HL-60/S4 treated with retinoic acid at 250 ng/mL for 4 days and 3 days (cell line): ENCODE measurements around the gene PTPN18.
"Not testable (repeated sequence)": the region's sequence is repeated elsewhere in the genome, so short reads cannot be mapped to it uniquely, and the experiment has no call there.

Experiments
- in situ Hi-C: fragments of 300-500 bp; cut with MboI; formaldehyde crosslinking; loops from 2 replicates; pipeline ENCODE4 v1.7.0; 2022; ENCODE audit warnings: low sequenced_read_pairs

PTPN18 gene

DNA sequence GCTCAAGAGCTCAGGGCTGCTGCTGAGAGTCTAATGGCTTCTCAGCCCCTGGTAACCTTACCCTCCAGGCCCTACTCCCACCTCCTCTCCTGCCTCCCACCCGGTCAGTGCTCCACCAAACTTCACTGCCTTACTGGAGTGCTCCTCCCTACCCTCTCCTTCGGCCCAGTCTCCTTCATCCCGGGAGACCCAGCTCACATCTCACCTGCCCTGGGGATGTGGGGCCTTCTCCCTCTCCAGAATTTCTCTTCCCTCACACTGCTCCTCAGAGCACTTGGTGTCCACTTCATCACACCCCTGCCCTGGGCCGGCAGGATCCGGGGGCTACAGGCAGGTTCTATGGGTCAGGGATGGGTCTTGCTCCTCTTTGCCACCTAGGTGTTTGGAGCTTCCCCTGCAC lies 21.6 kb downstream of the PTPN18 start:
- in situ Hi-C loops = no loop called here

DNA sequence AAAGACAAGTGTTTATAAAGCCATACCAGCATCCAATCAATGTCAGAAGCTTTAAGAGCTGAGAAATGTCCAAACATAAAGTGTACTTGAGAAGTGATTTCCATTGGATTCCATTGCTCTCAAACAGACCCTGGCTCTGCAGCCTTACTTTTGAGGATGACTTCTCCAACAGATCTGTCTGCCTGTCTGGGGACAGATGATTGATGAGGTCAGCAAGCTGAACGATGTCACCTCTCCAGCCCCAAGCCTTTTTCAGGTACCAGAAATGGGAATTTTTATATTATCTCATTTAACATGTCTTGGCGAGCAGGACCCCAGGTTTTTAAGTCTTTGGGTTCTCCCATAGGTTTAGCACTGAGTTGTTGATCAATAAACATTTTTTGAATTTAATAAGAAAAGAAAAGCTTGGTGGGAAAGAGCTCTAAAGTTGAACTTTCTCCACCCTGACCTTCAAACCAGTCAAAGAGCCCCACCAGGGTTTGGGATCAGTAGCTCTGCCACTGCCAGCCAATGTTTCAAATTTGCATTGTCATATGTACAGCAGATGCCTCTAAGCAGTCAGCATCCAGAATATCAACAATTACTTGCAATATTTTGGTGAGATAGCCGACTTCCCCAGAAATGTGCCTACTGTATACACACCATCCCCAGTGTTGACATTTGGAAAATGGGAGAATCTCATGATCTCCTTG lies 22.5 kb downstream of the PTPN18 start:
- in situ Hi-C loops = no loop called here

DNA sequence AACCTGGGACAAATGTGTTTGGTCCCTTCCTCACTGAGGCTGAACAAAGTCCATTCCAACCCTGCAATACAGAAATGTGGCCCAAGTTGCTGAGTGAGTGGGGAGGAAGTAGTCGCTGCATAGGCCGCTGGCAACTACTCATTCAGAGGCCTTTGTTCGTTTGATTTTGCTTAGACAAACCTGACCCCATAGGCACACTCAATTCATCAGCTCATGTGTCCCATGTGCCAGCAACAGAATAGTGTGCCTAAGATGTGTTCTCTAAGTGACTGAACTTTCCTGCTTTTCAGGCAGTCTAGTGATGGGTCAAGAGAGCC lies 23.0 kb downstream of the PTPN18 start:
- in situ Hi-C loops = no loop called here

DNA sequence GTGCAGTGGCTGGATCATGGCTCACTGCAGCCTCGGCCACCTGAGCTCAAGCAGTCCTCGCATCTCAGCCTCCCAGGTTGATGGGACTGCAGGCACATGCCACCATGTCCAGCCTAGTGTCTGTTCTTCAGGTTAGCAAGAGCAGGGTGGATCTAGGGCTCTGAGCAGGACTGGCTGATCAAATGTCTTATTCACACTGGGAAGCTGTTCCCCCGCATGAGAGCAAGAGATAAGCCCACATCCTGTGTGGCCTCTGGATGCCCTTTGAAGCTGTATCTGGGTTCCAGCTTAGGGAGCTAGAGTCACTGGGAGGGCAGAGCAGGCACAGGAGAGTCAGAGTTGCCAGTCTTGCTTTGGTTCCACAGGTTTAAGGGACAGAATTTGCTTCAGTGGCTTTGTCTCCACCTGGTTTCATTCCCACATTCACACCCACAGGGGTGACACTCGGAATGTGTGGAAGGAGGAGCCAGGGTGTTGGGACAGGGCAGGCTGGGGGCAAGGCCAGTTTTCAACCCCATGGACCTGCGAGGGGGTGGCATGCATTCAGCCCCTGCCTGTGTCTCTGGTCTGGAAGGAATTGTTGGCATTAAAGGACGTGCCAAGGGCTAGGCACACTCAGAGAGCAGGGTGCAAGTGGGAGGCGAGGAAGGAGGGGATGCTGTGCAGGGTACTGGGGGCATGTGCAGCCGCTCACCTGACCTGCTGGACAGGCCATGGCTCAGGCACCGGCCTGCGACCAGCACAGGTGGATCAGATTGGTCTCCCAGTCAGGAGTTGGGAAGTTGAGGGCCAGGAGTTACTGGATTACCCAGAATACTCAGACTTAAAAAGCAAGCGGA lies 24.5 kb downstream of the PTPN18 start:
- in situ Hi-C loops = no loop called here

DNA sequence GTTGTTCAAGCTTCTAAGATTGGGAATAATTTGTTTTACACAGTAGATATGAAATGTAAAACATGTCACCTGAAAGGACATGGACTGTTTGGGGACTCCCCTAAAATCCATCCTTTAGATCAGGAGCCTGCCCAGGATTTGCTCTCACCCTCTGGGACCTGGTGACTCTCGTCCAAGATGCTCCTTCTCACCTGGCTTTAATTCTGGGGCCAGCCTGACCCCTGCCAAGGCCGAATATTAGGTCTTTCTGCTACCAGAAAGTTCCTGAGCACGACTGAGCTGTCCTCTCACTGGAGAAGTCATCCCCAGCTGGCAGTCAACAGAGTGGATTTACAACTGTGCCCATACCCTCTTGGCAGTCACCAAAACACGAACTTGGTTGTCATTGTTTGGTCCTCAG lies 25.3 kb downstream of the PTPN18 start:
- in situ Hi-C loops = no loop called here

DNA sequence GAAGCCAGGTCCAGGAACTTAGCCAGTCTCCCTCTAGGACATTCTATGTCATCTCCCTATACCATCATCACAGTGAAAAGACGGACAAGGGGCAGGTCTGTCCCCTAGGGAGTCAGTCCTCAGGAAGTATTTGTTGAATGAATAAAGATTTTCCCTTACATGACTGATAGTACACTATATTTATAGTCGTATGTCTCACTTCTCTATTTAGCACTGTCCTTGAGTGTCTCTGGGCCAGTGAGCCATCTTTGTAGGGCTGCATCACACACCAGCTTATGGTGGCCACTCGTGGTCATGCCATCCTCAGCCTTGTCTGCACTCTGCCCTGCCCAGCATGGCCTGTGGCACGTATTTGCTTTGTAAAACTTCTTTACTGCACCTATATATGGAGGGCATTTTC lies 25.8 kb downstream of the PTPN18 start:
- in situ Hi-C loops = no loop called here

DNA sequence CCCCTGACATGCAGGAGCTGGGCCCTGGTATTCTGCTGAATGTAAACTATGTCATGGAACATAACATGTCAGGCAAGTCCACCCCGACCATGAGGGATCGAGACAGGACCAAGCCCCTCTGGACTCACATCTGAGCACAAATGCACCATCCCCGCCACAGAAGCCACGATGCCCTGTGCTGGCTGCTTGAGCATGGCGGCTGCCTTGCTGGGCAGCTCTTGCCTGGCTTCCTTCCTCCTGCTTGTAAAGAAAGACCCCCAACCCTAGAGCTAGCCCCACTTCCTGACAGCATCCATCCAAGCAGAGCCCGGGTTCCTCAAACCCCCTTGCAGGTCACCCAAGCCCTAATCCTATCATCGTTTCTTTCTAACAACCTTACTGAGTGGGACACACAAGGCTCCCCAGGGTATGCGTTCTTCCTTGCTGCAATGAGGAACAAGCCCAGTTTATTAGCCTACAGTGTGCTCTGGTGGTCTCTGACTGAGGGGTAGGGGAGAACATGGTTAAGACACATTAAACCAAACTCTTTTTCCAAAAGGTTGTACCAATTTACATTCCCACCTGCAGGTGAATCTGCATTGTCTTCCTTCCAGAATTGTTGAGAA lies 26.6 kb downstream of the PTPN18 start:
- in situ Hi-C loops = no loop called here

DNA sequence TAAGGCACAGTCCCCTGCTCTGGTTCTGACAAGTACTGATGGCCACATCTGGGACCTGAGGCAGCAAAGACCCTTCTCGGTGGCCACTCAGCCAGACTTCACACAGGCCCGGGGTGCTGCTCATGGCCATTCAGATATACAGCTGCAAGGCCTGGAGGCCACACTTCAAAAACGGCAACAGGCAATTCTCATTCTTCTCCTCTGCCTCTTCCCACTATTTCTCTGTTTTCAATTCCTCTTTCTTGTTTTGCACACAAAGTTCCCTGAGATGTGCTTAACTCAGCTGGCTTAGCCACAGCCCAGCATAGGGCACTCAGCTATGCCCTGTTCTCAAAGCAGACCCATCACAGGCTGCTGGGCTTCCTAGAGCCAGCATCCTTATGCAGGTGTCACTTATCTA lies 29.9 kb downstream of the PTPN18 start:
- in situ Hi-C loops = no loop called here

DNA sequence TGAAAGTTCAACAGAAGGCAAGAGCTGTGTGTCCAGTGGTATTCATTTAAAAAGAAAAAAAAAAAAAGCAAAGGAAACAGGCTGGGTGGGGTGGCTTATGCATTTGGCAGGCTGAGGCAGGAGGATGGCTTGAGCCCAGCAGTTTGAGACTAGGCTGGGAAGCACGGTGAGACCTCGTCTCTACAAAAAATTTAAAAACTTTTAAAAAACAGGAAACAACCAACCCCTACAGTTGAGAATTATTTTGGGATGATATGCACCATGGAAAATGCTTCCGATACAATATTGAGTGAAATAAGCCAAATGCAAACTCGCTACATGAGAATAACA lies 31.2 kb downstream of the PTPN18 start:
- in situ Hi-C loops = no loop called here

DNA sequence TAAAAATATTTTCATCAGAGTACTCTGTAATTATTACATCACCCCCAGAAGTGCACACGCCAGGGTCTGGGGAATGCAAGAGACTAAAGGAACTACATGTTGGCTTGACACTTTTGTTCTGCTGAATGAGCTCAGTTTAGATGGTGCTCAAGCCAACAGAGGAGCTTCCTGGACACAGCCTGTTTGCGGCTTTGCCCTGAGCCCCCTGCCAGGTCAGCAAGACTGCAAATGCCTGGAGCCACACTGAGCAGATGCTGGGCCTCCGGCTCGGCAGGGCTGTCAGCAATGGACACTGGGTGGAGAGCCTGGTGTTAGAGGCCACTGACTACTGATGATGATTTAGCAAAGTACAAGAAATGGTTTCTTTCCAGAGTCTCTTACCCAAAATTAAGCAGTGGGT lies 31.9 kb downstream of the PTPN18 start:
- in situ Hi-C loops = no loop called here

DNA sequence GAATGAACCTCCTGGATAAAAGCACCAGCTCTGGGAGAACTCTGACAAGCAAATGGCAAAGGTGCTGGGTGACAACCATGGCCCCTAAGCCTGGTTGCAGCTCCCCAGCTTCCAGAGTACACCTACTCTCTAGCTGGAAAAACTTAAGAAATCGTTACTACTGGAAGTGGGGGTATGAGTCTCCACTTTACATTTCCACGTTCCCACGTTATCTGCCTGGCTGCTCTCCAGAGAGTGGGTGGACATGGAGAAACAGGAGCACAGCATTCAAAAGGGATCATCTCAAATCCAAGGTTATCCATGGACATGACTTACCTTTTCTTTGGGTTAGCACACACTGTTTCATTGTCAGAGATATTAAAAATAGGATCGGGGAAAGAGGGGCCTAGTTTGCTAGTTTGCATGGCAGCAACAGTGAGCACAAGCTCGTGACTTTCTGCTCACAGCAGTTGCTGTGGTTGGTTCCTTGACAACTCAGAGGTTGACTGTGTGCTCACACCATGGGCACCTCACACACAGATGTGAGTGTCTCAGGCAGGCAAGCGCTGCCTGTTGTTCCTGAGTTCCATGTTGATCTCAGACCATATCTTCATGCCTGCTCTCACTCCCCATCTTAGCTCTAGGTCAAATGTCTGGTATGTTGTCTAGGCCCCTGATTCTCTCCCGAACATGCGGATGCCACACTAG lies 32.5 kb downstream of the PTPN18 start:
- in situ Hi-C loops = no loop called here

DNA sequence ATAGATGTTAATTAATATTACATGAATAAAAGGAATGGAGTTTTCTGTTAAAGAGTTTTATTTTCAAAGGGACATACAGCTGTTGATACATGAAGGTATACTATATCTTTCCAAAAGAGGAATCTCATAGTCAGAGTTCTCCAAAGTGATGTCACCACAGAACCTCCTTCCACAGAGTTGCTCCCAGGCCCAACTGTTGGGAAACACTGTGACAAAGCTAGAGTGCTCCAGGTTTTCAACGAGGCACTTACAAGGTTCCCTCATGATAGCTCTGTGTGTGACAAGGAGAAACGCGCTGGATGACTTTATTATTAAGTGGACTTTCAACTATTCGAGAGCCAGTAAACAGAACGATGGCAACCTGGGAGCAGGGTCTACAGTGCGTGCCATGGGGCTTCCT lies 33.5 kb downstream of the PTPN18 start:
- in situ Hi-C loops = no loop called here

DNA sequence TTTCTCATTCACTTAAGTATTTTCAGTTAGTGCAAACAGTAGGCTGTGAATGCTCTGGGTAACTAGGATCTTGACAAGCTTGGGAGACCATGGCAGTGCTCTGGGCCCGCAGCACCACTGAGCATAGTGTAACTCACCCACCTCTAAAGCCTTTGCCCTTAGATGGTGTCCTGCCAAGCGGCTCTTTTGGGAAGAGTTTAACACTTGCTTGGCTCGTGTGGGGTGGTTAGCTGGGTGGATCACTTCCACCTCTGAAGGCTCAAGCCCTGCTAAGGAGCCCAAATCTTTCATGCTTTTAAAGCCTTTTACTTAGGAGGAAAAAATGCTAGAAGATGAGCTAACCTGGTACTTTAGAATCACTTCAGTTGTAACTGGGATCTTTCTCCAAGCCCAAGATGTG lies 33.9 kb downstream of the PTPN18 start:
- in situ Hi-C loops = no loop called here

DNA sequence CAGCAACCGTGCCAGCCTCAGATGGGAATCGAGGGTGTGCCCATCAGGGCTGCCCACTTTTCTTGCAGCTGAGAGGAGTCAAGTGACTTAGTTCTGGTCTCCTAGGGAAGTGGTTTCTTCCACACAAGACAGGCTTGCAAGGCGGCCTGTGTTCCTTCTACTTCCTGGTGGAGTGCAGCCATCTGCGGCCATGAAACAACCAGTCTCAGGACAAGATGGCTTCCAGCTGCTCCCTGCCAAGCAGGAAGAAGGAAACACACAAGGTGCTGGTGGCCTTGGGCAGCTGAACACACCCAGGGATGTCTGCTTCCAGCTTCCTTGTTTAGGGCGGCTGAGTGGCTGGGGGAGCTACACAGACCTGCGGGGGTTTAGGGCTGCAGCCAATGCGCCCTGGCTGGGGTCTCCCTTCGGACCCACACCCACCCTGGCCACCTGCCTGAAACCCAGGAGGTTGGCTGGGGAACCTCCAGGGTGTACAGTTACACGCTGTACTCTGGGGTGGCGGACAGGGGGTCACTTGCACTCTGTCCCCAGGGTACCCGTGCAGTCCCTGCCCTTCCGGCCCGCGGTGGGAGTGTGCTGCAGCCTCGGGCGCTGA lies 34.7 kb downstream of the PTPN18 start:
- in situ Hi-C loops = no loop called here

DNA sequence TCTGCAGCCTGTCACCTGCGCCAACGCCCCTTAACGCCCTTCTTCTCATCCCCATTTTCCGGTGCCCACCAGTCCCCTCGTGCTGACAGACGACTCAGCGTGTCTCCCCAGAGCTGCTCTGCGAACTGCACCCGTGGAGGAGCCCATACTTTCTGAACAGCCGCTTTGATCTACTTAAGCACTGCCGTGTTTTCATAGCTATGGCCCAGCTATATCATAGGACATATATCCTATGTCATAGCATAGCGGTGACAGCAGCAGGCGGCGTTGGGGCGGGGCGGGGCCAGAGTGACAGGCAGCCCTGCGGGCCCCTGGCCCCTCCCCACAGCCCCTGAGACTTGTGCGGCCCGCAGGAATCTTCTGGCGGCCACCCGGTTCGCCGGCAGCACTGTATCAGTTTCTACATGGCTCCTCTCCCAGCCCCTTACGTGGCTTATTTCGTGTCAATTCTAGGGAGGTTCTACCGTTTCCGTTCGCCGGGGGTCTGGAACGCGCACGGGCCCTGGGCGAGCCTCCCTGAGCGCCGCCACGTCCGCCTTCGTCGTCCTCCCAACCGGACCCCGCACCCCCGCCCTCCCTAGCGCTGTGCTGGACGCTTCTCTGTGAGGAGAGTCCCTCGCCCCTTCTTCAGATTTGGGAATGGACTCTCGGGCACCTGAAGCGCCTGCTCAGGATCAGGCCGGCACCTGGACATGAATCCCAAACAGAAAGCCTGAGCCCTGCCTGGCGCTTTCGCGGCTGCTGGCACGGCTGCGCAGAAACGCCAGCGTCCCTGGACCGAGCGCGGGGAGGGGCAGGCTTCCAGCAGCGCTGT lies 35.4 kb downstream of the PTPN18 start:
- in situ Hi-C loops = no loop called here

DNA sequence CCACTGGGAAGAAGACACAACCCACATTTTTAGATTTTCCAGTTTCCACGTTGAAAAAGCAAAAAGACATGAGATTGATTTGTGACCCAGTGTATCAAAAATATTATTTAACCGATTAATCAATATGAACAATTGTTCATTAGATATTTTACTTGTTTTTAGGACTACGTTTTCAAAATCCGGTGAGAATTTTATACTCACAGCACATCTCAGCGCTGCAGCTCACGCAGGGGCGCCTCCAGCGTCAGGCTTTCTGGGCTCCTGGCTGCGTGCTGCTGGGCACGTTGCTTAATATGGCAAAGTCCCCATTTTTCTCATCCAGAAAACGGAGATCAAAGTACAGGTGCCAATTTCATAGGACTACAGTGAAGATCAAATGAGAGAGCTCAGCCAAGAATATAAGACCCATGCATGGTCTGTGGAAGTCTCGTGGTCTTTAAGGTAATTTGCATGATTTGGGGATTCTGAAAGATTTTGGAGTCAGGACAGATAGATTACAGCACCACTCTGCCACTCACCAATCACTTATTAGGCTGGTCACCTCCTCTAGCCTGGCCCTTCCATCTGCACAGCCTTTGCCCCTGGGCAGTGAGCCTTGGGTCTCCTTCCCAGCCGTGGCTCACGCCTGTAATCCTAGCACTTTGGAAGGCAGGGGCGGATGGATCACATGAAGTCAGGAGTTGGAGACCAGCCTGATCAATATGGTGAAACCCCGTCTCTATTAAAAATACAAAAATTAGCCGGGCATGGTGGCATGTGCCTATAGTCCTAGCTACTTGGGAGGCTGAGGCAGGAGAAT lies 36.2 kb downstream of the PTPN18 start:
- in situ Hi-C loops = no loop called here

DNA sequence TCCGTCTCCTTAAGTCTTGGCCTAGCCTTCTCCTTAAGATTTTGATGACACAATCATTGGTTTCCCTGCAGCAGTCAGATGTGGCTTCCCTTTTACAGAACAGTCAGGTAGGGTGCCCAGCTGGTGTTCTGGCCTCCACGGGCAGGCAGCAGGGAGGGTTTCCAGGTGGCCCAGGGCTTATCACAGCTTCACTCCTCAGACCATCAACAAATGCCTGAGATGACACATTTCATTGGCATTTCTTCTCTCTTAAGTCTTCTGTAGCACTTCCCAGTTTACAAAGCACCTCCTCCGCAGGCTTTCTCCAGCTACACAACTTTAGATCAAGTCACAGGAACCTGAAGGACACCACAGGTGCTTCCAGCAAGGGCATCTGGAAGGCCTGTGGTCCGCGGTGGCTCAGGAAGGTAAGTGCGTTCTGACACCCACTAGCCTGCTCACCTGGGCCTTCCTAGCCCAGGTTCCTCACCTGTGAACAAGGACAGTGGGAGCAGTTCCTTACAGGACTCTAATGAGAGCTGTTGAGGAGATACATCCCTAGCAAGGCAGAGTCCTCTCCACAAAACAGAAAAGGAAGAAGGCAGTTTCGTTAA lies 37.6 kb downstream of the PTPN18 start:
- in situ Hi-C loops = no loop called here

DNA sequence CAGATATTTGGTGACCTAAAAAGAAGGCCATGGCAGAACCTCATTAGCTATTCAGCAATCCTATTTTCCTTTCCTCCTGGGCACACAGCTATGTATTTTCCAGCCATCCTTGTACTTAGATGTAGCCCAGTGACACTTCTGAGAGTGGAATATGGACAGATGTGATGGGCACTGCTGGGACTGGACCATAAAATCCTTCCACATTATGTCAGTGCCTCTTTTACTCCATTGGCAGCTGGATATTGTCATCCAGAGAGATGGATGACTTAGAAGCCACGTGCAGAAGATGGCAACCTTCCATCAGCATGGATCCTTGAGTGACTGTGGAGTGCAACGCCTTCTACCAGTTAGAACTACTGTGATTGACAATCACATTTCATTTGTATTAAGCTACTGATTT lies 50.4 kb downstream of the PTPN18 start:
- in situ Hi-C loops = not testable (repeated sequence)

DNA sequence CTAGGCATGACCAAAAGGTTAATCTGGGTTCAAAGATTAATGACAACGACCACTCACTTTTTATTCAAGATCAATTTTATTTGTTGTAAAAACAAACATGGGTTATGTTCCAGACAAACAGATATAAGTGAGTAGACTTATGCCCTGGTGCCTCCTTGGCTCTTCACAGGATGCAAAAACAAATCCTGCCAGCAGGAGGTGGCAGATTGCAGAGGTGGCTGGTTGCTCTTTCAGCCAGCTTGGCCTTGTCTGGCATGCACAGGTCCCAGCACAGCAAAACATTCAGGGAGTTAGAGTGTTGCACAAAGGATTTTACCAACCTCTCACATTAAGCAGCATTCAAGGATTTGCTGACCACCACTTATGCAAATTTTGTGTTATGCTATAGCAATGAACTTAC lies 60.8 kb downstream of the PTPN18 start:
- in situ Hi-C loops = not testable (repeated sequence)
